SU-DHL-6 (cell line): ENCODE measurements around the gene C19orf38.
"Not testable (repeated sequence)": the region's sequence is repeated elsewhere in the genome, so short reads cannot be mapped to it uniquely, and the experiment has no call there.

Experiments
- H2AFZ ChIP-seq: fragments of 200-600 bp; sonication (generic); 2 replicates; pipeline ENCODE4 v1.6.1; 2014; ENCODE audit warnings: low read depth, mild to moderate bottlenecking, moderate library complexity, mixed read lengths, antibody characterized with exemption, low read length; ENCODE audit not compliant: severe bottlenecking
- H3F3A ChIP-seq: fragments of 200-600 bp; shearing (Covaris generic); 2 replicates; pipeline ENCODE4 v1.6.0; 2016; ENCODE audit warnings: antibody characterized with exemption, mild to moderate bottlenecking; ENCODE audit not compliant: insufficient read depth
- H3K27ac ChIP-seq: fragments of 200-600 bp; sonication (generic); 2 replicates; pipeline ENCODE4 v1.5.1; 2016; ENCODE audit warnings: low read depth, mild to moderate bottlenecking, low read length, moderate library complexity, mixed read lengths
- H3K27me3 ChIP-seq: fragments of 200-600 bp; sonication (generic), shearing (Covaris generic); 2 replicates; pipeline ENCODE4 v1.6.0; 2014; ENCODE audit warnings: mild to moderate bottlenecking, low read length
- H3K36me3 ChIP-seq: fragments of 200-600 bp; sonication (generic); 2 replicates; pipeline ENCODE4 v1.6.1; 2014; ENCODE audit warnings: mild to moderate bottlenecking, low read length, mixed read lengths
- H3K4me2 ChIP-seq: fragments of 300-600, 200-600 bp; shearing (Covaris generic), sonication (generic); 2 replicates; pipeline ENCODE4 v1.6.0; 2014; ENCODE audit warnings: low read length, low read depth, mild to moderate bottlenecking; ENCODE audit not compliant: poor library complexity, severe bottlenecking
- H3K4me3 ChIP-seq: fragments of 200-600 bp; sonication (generic); 2 replicates; pipeline ENCODE4 v1.5.1; 2014; ENCODE audit warnings: antibody characterized with exemption, low read length, mild to moderate bottlenecking, mixed read lengths; ENCODE audit not compliant: insufficient read depth, poor library complexity, severe bottlenecking
- H3K79me2 ChIP-seq: fragments of 200-600 bp; sonication (generic); 2 replicates; pipeline ENCODE4 v1.6.1; 2014; ENCODE audit warnings: mild to moderate bottlenecking, low read length, moderate library complexity; ENCODE audit not compliant: insufficient read depth
- H3K9ac ChIP-seq: fragments of 200-600 bp; sonication (generic); 2 replicates; pipeline ENCODE4 v1.7.0; 2014; ENCODE audit warnings: mild to moderate bottlenecking, low read length
- H3K9me2 ChIP-seq: fragments of 200-600 bp; sonication (generic); replicated peaks from 2 replicates; pipeline ENCODE4 v1.6.1; 2014; ENCODE audit warnings: low read length; ENCODE audit not compliant: insufficient read depth
- H3K9me3 ChIP-seq: fragments of 200-600 bp; sonication (generic); 2 replicates; pipeline ENCODE4 v1.6.1; 2014; ENCODE audit warnings: low read length, mixed read lengths; ENCODE audit not compliant: insufficient read depth
- H4K20me1 ChIP-seq: fragments of 200-600 bp; sonication (generic); 2 replicates; pipeline ENCODE4 v1.6.1; 2014; ENCODE audit warnings: low read depth, mild to moderate bottlenecking, antibody characterized with exemption, low read length, moderate library complexity, mixed read lengths
- CTCF ChIP-seq: fragments of 200-600 bp; sonication (generic); IDR thresholded peaks from one replicate; pipeline ENCODE4 v1.5.1; 2017; ENCODE audit warnings: antibody characterized with exemption, mild to moderate bottlenecking, low read length, moderate library complexity; ENCODE audit not compliant: insufficient read depth, poor library complexity, severe bottlenecking
- EZH2phosphoT487 ChIP-seq: fragments of 200-600 bp; sonication (generic), shearing (Covaris generic); conservative IDR thresholded peaks from 2 replicates; pipeline ENCODE4 v1.6.1; 2018; ENCODE audit warnings: mild to moderate bottlenecking, antibody characterized with exemption, low read length, moderate library complexity, mixed read lengths

C19orf38 gene

GRCh38 chr19:10852941-10853340, 4.7 kb downstream of the C19orf38 start:
- H3K36me3 ChIP-seq: no peaks in the 10 kb centered on the region
- no peaks in the 10 kb centered on the region for H3F3A ChIP-seq
- H2AFZ ChIP-seq: no peak overlapping the region
- no peak overlapping the region for H3K4me2 ChIP-seq
- no peaks in the 10 kb centered on the region for H3K9me2 ChIP-seq
- H3K9ac ChIP-seq: no peak overlapping the region
- H3K4me3 ChIP-seq: no peak overlapping the region
- no peak overlapping the region for H3K27ac ChIP-seq
- TF ChIP-seq CTCF (no peak), EZH2phosphoT487 (no peak)
- H3K79me2 ChIP-seq: no peaks in the 10 kb centered on the region
- H3K27me3 ChIP-seq: no peaks in the 10 kb centered on the region
- no peaks in the 10 kb centered on the region for H3K9me3 ChIP-seq
- no peaks in the 10 kb centered on the region for H4K20me1 ChIP-seq

DNA sequence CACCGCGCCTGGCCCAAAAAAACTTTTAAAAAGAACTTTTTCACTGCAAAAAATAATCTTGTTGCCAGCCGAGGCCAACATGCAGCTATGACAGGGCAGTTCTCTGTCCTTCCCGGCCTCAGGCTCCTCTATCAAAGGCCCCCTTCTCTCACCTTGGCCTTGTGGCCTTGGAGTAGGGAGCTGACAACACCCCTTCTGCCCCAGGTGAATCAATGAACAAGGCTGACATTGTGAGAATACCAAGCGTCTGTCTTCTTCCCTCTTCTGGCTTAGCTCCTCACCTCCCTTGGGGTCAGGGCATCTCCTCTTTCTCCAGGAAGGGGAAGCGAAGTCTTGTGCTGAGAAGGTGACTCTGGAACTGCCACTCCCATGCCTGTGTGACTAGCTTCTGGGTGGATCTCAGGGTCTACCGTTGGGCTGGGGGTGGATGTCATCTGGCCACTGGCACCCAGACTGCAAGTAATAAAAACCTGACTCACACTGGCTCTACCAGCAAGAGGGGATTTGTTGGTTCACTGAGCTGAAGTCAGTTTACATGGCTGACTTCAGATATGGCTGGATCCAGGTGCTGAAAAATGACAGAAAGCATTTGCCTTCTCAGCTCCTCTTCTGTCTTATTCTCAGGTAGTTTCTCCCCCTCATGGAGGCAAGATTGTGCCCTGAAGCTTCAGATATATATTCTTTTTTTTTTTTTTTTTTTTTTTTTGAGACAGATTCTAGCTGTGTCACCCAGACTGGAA, 6.3 kb downstream of the C19orf38 start:
- no peak overlapping the region for H3K4me2 ChIP-seq
- H3K9me2 ChIP-seq: no peaks in the 10 kb centered on the region
- TF ChIP-seq EZH2phosphoT487 (no peak), CTCF (no peak)

GRCh38 chr19:10855879-10856522, 7.8 kb downstream of the C19orf38 start:
- H3K4me3 ChIP-seq: no peak overlapping the region
- no peak overlapping the region for H3K27ac ChIP-seq
- no peak overlapping the region for H2AFZ ChIP-seq
- TF ChIP-seq EZH2phosphoT487: no peak
- TF ChIP-seq CTCF: peak; percentile 54
- H3K9me3 ChIP-seq: no peaks in the 10 kb centered on the region
- no peaks in the 10 kb centered on the region for H3K79me2 ChIP-seq
- no peak overlapping the region for H3K9ac ChIP-seq
- no peaks in the 10 kb centered on the region for H4K20me1 ChIP-seq
- H3K9me2 ChIP-seq: no peaks in the 10 kb centered on the region
- no peaks in the 10 kb centered on the region for H3F3A ChIP-seq
- H3K27me3 ChIP-seq: no peaks in the 10 kb centered on the region
- H3K36me3 ChIP-seq: no peaks in the 10 kb centered on the region
- no peak overlapping the region for H3K4me2 ChIP-seq

More for the DNA sequence above, 6.3 kb downstream of the C19orf38 start:
- Histone ChIP-seq H3K9me3 (no peaks in the 10 kb centered on the region), H4K20me1 (no peaks in the 10 kb centered on the region), H2AFZ (no peak overlapping the region), H3K27me3 (no peaks in the 10 kb centered on the region), H3K79me2 (no peaks in the 10 kb centered on the region), H3F3A (no peaks in the 10 kb centered on the region), H3K4me3 (no peak overlapping the region), H3K9ac (no peak overlapping the region), H3K27ac (no peak overlapping the region), H3K36me3 (no peaks in the 10 kb centered on the region)

- H3K9ac ChIP-seq, H3K27ac ChIP-seq, H3K9me2 ChIP-seq, H2AFZ ChIP-seq, H3K4me3 ChIP-seq, H3K36me3 ChIP-seq, H3K9me3 ChIP-seq, H3K4me2 ChIP-seq, H3F3A ChIP-seq, H4K20me1 ChIP-seq, H3K27me3 ChIP-seq, H3K79me2 ChIP-seq: not testable (repeated sequence)
These were observed 8.7 kb downstream of the C19orf38 start for GRCh38 chr19:10856899-10857298.
